SIG-M5 (cell line): ENCODE data around the gene CLNK.

ENCODE experiments used
- DNase-seq: peaks from one replicate; lab custom pipeline; 2025; lab: John Stamatoyannopoulos, UW

Gene CLNK, protein sequence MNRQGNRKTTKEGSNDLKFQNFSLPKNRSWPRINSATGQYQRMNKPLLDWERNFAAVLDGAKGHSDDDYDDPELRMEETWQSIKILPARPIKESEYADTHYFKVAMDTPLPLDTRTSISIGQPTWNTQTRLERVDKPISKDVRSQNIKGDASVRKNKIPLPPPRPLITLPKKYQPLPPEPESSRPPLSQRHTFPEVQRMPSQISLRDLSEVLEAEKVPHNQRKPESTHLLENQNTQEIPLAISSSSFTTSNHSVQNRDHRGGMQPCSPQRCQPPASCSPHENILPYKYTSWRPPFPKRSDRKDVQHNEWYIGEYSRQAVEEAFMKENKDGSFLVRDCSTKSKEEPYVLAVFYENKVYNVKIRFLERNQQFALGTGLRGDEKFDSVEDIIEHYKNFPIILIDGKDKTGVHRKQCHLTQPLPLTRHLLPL

DNA sequence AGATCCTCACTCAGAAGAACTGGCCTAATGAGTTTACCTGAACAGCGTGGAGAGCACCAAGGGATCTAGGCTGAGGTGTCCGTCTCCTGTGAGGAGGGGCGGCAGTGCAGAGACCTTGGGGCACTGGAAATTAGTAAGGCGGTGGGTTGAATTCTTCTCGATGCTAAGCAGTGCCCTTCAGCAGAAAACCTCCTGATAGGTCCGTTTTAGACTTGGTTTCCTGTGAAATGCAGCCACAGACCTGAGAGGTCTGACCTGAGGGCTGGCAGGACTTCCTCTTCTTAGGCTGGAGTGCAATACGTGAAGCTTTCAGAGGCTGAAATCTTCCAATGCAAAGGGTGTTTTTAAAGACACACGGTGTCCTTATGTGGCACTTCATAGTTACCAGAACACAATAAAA lies at the start of gene CLNK:
TSS of gene CLNK (minus strand) at position 138 of the 400 bp plus-strand sequence. CDS start 16,899 bp downstream, outside the sequence.
- DNase-seq: no peak

DNA sequence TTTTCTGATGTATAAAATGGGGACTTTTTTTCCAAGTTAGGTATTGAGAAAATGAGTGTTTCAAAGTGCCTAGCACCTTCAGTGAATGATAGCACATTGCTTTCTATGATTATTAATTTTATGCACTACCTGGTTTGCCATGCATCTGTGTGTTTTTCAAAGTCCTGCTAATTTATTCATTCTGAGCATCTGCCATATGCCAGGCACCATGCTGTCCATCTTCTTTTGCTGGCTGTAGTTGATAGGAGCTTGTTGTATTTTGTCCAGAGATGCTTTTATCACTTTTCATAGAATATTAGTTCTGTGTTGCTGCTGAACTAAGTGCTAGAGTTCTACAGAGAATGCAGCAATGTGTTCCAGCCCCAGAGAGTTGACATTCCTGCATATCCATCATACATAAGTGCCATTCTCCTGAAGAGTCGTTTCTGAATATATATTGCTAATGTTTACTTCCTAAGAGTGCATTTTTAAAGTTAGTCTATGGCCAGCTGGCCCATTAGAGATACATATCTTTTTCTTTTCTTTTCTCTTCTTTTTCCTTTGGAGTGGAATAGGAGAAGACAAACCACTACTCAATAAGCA lies 49.0 kb upstream of the CLNK start:
- no peak for DNase-seq

DNA sequence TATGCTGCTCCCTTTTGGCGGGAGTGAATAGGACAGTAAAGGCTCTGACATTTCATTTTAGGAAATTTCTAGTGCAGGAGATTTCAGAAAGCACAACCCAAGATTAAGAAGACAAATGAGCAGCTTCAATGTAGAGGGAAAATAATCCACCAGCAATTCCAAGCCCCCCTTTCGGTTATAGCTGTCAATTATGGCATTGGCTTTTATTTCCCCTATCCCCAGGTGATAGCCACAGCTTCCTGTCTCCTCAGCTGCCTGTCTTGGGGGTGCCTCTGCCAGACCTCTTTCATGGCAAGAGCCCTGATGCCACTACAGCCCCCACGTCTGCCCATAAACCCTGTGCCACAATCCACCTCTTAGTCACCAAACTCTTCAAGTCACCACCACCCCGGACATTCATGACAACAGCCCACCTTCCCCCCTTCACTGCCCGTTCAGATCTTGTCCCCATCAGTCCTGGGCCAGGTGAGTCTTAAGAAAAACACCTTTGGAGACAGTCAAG lies 48.4 kb upstream of the CLNK start:
- DNase-seq: no peak

DNA sequence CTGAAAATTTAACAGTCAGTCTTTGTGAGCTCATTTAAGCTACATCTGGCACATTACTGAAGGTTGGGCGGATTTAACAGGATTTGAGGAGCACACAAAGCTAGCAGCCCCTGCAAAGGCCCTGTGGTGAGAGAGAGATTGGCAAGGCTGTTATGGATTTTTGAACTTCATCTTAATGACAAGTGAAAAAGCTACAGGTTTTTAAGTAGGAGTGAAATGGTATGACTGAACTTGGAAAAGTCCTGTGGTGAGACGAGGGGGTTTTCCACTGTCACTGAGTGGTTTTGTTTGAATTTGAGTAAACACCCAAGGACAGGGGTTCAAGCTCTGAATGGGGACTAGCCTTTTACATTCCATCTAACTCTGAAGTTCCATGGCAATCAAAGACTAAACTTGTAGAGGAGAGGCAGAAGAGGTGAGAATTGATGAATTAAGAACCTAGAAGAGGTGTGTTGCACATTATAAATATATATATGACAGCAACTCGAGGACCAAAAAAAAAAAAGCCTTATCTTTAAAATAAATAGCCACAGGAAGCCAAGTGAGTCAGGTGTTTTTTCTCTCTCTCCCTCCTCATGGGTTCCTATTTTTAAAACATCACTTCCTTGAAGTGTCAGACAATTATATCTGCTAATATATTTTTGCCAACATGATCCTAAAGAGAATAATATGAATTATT lies 47.8 kb upstream of the CLNK start:
- DNase-seq: no peak

- no peak for DNase-seq
Observed at GRCh38 chr4:10731690-10732089, 47.1 kb upstream of the CLNK start.

DNA sequence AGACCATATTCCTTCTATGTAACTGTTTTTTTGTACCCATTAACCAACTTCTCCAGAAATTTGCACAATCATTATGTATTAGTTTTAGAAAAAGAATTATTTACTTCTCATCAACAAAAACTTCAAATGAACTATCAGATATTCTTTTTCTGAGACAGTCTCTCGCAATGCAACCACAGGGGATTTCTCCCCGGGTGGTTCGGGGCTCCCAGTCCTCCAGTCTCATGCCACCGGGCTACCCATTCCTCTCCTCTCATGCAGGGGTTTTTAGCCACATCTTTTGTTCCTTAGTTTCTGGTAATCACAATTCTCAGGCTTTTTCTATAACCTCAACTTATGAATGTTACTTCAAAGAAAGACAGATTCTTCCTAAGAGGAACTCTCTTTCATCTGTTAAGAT lies 46.6 kb upstream of the CLNK start:
- no peak for DNase-seq

DNA sequence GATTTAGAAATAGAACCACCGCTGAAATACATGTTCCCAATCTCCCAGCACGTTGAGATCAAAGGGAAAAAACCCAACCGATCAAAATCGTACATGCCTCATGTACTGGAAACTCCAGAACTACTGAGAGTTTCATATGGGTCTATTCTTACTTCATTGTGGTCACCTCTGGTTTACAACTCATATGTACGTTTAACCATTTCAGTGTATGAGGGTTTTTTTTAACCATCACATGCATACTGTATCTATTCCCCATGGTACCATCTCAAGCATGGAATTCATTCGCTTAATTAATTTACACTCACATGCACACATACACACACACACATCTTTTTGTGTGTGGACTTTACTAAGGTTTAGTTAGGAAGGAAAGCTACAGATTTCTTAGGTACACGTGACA lies 46.0 kb upstream of the CLNK start:
- DNase-seq: no peak

DNA sequence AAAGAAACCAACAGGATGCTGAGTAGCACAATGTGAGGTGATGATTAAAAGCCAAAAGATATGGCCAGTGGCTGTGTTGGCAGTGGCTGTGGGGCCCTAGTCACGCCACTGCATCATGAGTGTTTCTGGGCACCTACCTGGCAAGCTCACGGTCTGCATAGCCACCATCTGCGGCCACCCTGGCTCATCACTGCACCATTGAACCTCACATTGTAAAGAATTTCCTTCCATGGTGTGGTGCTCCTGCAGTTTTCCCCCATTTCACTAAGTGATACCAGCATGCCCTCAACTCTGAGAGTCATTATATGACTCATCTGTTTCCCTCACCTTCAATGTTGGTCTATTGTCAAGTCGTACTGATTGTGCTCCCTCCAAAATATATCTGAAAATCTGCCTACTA lies 45.5 kb upstream of the CLNK start:
- DNase-seq: no peak

DNA sequence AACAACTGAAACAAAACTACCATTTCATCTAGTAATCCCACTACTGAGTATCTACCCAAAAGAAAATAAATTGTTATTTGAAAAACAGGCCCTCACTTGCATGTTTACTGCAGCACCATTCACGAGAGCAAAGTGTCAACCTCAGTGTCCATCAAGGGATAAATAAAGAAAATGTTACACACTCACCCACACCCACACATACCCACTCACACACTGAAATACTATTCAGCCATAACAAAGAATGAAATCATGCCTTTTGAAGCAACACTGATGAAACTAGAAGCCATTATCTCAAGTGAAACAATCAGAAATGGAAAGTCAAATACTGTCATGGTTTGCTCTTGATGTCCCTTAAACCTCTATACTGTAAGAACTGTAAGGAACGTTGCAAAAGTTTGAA lies 44.8 kb upstream of the CLNK start:
- DNase-seq: no peak

GRCh38 chr4:10728016-10728415 lies 43.4 kb upstream of the CLNK start:
- no peak for DNase-seq

DNA sequence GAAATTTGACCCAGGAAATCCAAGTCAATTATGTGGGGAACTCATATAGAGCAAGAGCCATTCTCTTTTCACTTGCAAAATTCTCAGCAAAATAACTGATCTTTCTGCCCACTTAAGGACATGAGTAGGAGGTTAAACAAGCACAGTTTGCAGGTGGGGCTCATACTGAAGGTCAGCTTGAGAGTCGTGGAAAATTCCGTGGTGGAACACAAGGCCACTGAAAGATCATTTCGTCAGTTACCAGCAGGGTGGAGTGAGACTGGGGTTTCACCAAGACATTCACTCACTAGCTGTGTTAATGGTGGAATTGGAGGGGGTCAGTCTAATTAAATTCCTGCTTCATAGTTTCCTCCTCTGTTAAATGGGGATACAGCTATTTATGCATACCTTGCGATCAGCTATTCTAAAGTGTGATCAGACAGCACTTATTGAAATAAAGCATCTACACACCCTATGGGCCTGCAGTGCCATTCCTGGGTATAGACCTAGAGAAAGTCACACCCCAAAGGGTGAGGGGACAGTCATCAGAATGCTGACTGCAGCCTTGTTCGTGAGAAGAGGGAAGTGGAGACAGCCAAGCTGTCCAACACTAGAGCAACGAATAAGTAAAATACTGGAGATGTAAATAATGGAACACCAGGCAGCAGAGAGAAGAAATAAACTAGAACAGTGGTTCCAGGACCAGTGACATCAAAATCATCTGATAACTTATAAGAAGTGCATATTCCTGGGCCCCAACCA lies 42.7 kb upstream of the CLNK start:
- DNase-seq: no peak

- no peak for DNase-seq
Observed at GRCh38 chr4:10722957-10723356, 38.4 kb upstream of the CLNK start.

DNA sequence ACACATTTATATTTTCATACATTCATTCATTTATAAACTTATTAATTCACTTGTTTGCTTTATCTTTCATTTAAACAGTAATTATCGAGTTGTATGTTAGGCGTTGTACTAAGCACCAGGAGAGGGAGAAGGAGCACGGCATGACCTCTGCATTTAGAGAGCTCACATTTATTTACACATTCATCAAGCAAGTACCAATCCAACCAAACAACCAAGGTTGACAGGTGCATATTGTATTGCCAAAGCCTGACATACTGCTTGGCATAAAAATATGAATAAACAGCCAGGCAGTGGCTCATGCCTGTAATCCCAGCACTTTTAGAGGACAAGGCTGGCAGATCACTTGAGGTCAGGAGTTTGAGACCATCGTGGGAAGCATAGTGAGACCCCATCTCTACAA lies 37.0 kb upstream of the CLNK start:
- no peak for DNase-seq

DNA sequence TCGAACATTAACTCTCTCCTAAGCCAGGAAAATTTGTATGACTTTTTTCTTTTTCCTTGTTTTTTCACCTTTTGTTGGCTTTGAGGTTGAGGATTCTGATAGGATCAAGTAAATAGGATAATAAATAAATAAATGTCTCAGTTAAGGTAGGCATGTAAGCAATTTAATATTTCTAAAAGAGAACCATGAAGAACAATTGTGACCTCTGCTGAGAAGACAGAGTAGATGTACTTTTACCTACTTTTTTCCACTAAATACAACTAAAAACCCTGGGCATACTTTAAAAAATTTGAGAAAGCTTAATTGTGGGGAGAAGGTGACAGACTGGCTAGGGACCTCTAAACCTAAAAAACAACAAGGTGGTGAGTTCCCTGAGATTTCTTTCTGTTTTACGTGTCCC lies 31.6 kb upstream of the CLNK start:
- no peak for DNase-seq

DNA sequence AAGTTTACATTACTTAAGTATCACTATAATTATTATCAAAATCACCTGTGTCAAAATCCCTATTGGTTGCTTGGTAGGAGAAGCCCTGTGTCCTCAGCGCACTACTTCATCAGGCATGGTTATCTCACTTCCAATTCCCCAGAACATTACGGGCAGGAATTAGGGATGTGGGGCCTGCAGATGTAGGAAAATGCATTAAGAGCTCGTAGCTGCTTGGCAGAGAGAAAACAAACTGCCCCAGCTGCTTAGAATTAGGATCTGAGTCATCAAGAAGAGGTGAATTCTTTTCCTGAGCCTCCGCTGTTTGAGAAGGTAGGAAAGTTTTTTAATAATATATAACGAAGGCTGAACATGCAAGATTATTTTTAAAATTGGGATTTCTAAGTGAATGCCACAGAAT lies 31.1 kb upstream of the CLNK start:
- DNase-seq: no peak

GRCh38 chr4:10715135-10715534 lies 30.6 kb upstream of the CLNK start:
- no peak for DNase-seq

GRCh38 chr4:10713591-10713990 lies 29.0 kb upstream of the CLNK start:
- no peak for DNase-seq

DNA sequence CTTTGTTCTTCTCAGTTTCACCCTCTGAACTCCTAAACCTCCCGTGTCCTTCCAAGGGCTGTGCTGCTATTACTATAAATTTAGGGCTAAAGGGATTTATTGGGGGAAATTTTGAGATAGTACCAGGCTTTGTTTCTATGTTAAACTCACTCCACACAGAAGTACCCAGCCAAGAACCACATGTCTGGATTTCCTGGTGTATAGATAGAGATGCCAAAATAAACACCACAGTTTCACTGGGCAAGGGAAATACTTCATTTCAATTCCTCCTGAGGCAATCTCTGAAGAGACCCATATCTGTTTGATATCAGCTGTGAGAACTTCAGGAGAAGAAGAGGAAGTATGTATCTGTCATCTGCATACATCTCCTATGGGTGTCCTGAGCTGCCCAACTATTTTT lies 21.7 kb upstream of the CLNK start:
- DNase-seq: no peak

GRCh38 chr4:10704430-10704810 lies 19.9 kb upstream of the CLNK start:
- DNase-seq: no peak

GRCh38 chr4:10703766-10704429 lies 19.3 kb upstream of the CLNK start:
- no peak for DNase-seq

DNA sequence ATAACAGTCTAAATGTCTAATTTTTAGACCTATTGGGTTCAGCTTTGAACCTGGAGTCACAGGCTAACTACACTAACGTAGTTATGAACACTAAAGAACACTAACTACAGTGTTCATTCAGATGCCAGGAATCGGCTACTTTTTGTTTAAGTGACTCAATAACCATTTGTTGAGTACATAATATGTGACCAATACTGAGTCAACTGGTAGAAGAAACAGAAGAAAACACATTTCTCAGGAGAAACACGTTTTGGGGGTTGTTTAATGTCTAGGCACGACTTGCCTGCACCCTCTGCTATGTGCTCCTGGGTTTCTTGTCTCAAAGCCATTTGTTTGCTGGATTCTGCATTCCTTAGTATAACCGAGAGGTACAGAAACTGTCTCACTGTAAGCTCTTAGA lies 18.6 kb upstream of the CLNK start:
- DNase-seq: no peak
